OCI-M1 (cell line): ENCODE data around the gene ZNF326.
"Not testable (repeated sequence)": the region's sequence is repeated elsewhere in the genome, so short reads cannot be mapped to it uniquely, and the experiment has no call there.

Experiments
- DNase-seq: peaks from one replicate; lab custom pipeline; 2025; lab: John Stamatoyannopoulos, UW

Gene ZNF326

GRCh38 chr1:89996450-89997110 lies 1.7 kb downstream of the ZNF326 start:
- DNase-seq, result no peak

- DNase-seq, result peak; percentile 34
These were observed 2.2 kb downstream of the ZNF326 start for GRCh38 chr1:89997152-89997551.

- no peak for DNase-seq
These were observed 3.4 kb downstream of the ZNF326 start for GRCh38 chr1:89998306-89998705.

GRCh38 chr1:89999208-89999607 lies 4.3 kb downstream of the ZNF326 start:
- no peak for DNase-seq

GRCh38 chr1:89999628-90000027 lies 4.7 kb downstream of the ZNF326 start:
- no peak for DNase-seq

GRCh38 chr1:90000934-90001676 lies 6.2 kb downstream of the ZNF326 start:
- peak; percentile 38 for DNase-seq

- DNase-seq, result peak; percentile 63
These were observed 13.1 kb downstream of the ZNF326 start for GRCh38 chr1:90007979-90008404.

GRCh38 chr1:90012300-90012699 lies 17.4 kb downstream of the ZNF326 start:
- DNase-seq, result peak; percentile 5

- no peak for DNase-seq
These were observed 28.8 kb downstream of the ZNF326 start for GRCh38 chr1:90023691-90024090.

- DNase-seq, result no peak
These were observed 32.4 kb downstream of the ZNF326 start for GRCh38 chr1:90027281-90027680.

GRCh38 chr1:90039652-90040051 lies 44.7 kb downstream of the ZNF326 start:
- DNase-seq, result peak; percentile 10

GRCh38 chr1:90043586-90043985 lies 48.7 kb downstream of the ZNF326 start:
- DNase-seq, result no peak

GRCh38 chr1:90044346-90044745 lies 49.4 kb downstream of the ZNF326 start:
- DNase-seq, result no peak

- DNase-seq, result peak; percentile 57
These were observed 51.1 kb downstream of the ZNF326 start for GRCh38 chr1:90045853-90046563.

- DNase-seq, result no peak
These were observed 51.7 kb downstream of the ZNF326 start for GRCh38 chr1:90046635-90047034.

GRCh38 chr1:90048043-90048442 lies 53.1 kb downstream of the ZNF326 start:
- DNase-seq, result no peak

- not testable (repeated sequence) for DNase-seq
These were observed 68.1 kb downstream of the ZNF326 start for GRCh38 chr1:90062700-90063643.

- DNase-seq, result not testable (repeated sequence)
These were observed 69.2 kb downstream of the ZNF326 start for GRCh38 chr1:90064109-90064508.

GRCh38 chr1:90067194-90067931 lies 72.5 kb downstream of the ZNF326 start:
- no peak for DNase-seq

GRCh38 chr1:90068611-90069280 lies 73.8 kb downstream of the ZNF326 start:
- DNase-seq, result no peak
